NOMO-1 treated with dmso at 0.1 percent for 144 hours (cell line): ENCODE measurements around the gene DAZ4.
"Not testable (repeated sequence)": the region's sequence is repeated elsewhere in the genome, so short reads cannot be mapped to it uniquely, and the experiment has no call there.

Experiments
- DNase-seq: peaks from one replicate; lab custom pipeline; 2025; ENCODE audit not compliant: unreplicated experiment; lab: John Stamatoyannopoulos, UW

Gene DAZ4, protein sequence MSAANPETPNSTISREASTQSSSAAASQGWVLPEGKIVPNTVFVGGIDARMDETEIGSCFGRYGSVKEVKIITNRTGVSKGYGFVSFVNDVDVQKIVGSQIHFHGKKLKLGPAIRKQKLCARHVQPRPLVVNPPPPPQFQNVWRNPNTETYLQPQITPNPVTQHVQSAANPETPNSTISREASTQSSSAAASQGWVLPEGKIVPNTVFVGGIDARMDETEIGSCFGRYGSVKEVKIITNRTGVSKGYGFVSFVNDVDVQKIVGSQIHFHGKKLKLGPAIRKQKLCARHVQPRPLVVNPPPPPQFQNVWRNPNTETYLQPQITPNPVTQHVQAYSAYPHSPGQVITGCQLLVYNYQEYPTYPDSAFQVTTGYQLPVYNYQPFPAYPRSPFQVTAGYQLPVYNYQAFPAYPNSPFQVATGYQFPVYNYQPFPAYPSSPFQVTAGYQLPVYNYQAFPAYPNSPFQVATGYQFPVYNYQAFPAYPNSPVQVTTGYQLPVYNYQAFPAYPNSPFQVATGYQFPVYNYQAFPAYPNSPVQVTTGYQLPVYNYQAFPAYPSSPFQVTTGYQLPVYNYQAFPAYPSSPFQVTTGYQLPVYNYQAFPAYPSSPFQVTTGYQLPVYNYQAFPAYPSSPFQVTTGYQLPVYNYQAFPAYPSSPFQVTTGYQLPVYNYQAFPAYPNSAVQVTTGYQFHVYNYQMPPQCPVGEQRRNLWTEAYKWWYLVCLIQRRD

DNA sequence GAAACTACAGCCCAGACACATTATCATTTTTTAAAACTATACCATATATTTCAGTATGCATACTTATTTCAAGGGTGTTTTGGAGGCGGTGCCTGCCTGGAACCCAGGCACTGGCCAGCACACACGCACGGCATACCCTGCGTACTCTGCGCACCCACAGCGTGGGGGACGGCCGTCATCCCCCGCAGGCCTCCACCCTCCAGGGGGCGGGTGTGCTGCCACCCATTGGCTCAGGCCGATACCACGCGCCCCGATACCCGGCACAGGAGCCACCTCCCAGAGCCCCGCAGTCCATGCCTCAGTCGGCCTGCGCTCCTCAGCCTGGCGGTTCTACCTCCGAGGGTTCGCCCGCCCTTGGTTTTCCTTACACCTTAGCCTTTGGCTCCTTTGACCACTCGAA is at the start of gene DAZ4:
Gene DAZ4 (plus strand): TSS at position 301 of the 400 bp plus-strand sequence. CDS start 208 bp downstream, outside the sequence.
- DNase-seq, result not testable (repeated sequence)

DNA sequence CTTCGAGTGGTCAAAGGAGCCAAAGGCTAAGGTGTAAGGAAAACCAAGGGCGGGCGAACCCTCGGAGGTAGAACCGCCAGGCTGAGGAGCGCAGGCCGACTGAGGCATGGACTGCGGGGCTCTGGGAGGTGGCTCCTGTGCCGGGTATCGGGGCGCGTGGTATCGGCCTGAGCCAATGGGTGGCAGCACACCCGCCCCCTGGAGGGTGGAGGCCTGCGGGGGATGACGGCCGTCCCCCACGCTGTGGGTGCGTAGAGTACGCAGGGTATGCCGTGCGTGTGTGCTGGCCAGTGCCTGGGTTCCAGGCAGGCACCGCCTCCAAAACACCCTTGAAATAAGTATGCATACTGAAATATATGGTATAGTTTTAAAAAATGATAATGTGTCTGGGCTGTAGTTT is 20.4 kb upstream of the DAZ4 start, which contains the start of gene DAZ3:
Gene DAZ3 (minus strand): TSS at position 101 of the 400 bp plus-strand sequence. CDS start 208 bp downstream, outside the sequence.
- DNase-seq, result not testable (repeated sequence)

DNA sequence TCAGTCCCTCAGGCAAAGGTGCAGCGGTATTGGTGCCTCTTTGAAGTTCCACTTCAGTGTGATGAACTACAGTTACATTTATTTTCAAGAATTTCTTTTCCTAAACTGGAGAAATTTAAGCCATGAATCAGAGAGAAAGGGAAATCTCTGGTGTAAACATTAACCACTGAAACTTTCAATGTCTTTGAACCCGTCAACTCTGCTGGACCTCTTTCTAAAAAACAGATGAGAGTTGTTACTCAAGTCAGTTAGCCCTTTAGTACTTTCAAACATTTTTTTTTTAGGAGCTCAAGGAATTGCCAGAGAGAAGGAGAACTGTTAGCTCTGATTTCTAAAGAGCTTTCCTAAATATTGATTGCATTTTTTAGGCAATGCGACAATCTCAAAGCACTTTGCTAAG is 11.9 kb upstream of the DAZ4 start:
- not testable (repeated sequence) for DNase-seq

DNA sequence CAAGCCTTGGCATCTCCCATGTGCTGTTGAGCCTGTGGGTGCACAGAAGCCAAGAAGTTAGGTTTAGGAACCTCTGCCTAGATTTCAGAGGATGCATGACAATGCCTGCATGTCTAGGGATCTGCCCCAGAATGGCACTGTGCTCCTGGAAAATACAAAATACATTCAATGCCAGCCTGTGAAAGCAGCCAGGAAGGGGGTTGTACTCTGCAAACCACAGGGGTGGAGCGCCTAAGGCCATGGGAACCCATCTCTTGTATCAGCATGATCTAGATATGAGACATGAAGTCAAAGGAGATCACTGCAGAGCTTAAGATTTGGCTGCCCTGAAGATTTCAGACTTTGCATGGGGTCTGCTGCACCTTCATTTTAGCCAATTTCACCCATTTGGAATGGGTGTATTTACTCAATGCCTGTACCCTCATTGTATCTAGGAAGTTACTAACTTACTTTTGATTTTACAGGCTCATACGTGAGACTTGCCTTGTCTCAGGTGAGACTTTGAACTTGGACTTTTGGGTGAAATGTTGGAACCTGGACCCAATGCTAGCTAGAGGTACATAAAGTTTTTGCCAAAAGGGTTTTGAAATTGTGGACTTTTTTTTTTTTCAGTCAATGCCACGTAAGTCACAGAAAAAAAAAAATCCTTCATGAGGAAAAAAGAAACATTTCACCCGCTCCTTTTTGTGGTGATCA is 9.4 kb upstream of the DAZ4 start:
- not testable (repeated sequence) for DNase-seq

DNA sequence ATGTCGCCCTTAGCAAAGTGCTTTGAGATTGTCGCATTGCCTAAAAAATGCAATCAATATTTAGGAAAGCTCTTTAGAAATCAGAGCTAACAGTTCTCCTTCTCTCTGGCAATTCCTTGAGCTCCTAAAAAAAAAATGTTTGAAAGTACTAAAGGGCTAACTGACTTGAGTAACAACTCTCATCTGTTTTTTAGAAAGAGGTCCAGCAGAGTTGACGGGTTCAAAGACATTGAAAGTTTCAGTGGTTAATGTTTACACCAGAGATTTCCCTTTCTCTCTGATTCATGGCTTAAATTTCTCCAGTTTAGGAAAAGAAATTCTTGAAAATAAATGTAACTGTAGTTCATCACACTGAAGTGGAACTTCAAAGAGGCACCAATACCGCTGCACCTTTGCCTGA is 8.7 kb upstream of the DAZ4 start:
- not testable (repeated sequence) for DNase-seq
